WERI-Rb-1 (cell line): Measurements from ENCODE around the gene TMEM158.
A peak's percentile ranks its signal among the peaks of the same experiment; 100 is the strongest.

ENCODE experiments used
- DNase-seq: peaks from one replicate; pipeline ENCODE4 v3.0.0-alpha.2; 2020
- H3K27ac ChIP-seq: fragments of 250-450 bp; sonication (Bioruptor Pico); 2 replicates; pipeline ENCODE4 v1.5.1; 2020; ENCODE audit warnings: mild to moderate bottlenecking, moderate library complexity
- H3K27me3 ChIP-seq: fragments of 250-450 bp; sonication (Bioruptor Pico); 2 replicates; pipeline ENCODE4 v1.5.1; 2021; ENCODE audit warnings: mild to moderate bottlenecking, low read depth, moderate library complexity; ENCODE audit not compliant: insufficient read depth, severe bottlenecking
- H3K36me3 ChIP-seq: fragments of 250-450 bp; sonication (Bioruptor Pico); 2 replicates; pipeline ENCODE4 v1.5.1; 2020; ENCODE audit warnings: mild to moderate bottlenecking, moderate library complexity
- H3K4me3 ChIP-seq: 2 replicates; pipeline ENCODE4 v1.5.1; 2011; ENCODE audit warnings: low read depth, mild to moderate bottlenecking, control low read depth, low read length
- H3K9me3 ChIP-seq: fragments of 250-450 bp; sonication (Bioruptor Pico); 2 replicates; pipeline ENCODE4 v1.5.1; 2021; ENCODE audit warnings: mild to moderate bottlenecking, moderate library complexity; ENCODE audit not compliant: severe bottlenecking
- CTCF ChIP-seq: IDR thresholded peaks from 2 replicates; pipeline ENCODE4 v1.5.1; 2011; ENCODE audit warnings: low read depth, mild to moderate bottlenecking, control low read depth, inconsistent platforms, low read length

Gene TMEM158

GRCh38 chr3:45185461-45185860 is 40.6 kb downstream of the TMEM158 start:
- DNase-seq: no peak
- Histone ChIP-seq H3K4me3 (no peak overlapping the region), H3K27me3 (no peaks in the 10 kb centered on the region), H3K27ac (no peak overlapping the region), H3K9me3 (no peaks in the 10 kb centered on the region), H3K36me3 (no peaks in the 10 kb centered on the region)
- TF ChIP-seq CTCF: no peak

GRCh38 chr3:45185052-45185451 is 41.0 kb downstream of the TMEM158 start:
- no peaks in the 10 kb centered on the region for H3K9me3 ChIP-seq
- no peak overlapping the region for H3K27ac ChIP-seq
- H3K36me3 ChIP-seq: no peaks in the 10 kb centered on the region
- no peaks in the 10 kb centered on the region for H3K27me3 ChIP-seq
- no peak for DNase-seq
- TF ChIP-seq CTCF: no peak
- no peak overlapping the region for H3K4me3 ChIP-seq

- no peak for TF ChIP-seq CTCF
- H3K9me3 ChIP-seq: no peaks in the 10 kb centered on the region
- H3K4me3 ChIP-seq: no peak overlapping the region
- H3K36me3 ChIP-seq: no peaks in the 10 kb centered on the region
- H3K27ac ChIP-seq: no peak overlapping the region
- DNase-seq: no peak
- H3K27me3 ChIP-seq: no peaks in the 10 kb centered on the region
Measured at GRCh38 chr3:45183872-45184262, 42.2 kb downstream of the TMEM158 start.

GRCh38 chr3:45182915-45183871 is 42.9 kb downstream of the TMEM158 start:
- TF ChIP-seq CTCF: no peak
- H3K27ac ChIP-seq: peak overlapping the region; percentile 17
- DNase-seq: peak; percentile 71

GRCh38 chr3:45181496-45181895 is 44.6 kb downstream of the TMEM158 start:
- TF ChIP-seq CTCF: no peak
- Histone ChIP-seq H3K9me3 (no peaks in the 10 kb centered on the region), H3K36me3 (no peaks in the 10 kb centered on the region), H3K27me3 (no peaks in the 10 kb centered on the region), H3K27ac (peak overlapping the region; percentile 44), H3K4me3 (no peak overlapping the region)
- DNase-seq: no peak

More at GRCh38 chr3:45182915-45183871, 42.9 kb downstream of the TMEM158 start:
- H3K9me3 ChIP-seq: no peaks in the 10 kb centered on the region
- H3K4me3 ChIP-seq: no peak overlapping the region
- H3K36me3 ChIP-seq: no peaks in the 10 kb centered on the region
- no peaks in the 10 kb centered on the region for H3K27me3 ChIP-seq
